Measurements from ENCODE around the gene PLIN3.

GRCh38 chr19:4806384-4806783 is 61.1 kb downstream of the PLIN3 start:
- TF ChIP-seq POLR2A (IDR thresholded peaks at IDR 0.05) (no peak), EP300 (IDR thresholded peaks at IDR 0.05) (no peak)
